ENCODE results near the gene ELFN2. TPM values are rescaled to one million over a fixed set of nuclear protein-coding genes. Genes with fewer than 3 reads are reported as not detected.

ELFN2 gene
- total RNA-seq, 2 experiments from 2014 or later: 0.63 to 1.8 TPM

DNA sequence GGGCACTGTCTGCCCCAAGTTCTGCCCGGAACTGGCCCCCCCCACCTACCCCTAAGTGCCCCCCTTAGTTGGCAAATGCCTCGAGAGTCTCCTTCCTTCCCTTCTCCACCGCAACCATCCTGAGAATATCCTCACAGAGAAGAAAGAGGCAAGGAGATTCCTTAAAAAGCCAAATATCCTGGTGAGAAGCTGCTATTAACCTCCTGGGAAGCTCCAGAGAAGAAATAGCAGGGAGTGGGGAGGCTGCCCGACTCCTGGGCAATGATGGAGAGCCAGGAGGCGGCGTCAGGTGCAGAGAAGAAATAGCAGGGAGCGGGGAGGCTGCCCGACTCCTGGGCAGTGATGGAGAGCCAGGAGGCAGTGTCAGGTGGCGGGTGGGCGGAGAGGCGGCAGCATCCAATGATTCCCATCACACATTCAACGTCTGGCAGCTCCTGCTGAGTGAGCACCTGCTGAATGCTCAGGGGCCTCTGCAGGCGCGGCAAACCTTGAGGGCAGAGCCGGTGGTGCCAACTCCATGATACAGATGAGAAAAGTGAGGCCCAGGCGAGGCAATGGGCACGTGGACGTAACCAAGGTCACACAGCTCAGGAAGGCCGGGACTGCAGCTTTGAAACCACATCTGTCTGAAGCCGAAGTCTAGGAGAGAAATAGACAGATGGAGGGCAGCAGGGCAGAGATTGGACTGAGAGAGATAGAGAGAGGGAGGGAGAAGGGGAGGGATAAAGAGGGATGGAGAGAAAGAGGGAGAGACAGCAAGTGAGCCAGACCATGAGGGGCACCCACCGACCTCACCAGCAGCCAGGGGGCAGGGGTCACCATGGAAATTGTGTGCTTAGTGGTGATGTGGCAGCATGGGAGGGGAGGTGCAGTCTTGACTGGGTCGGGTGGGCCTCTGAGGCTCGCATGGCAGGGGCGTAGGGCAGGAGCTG, 86.7 kb downstream of the ELFN2 start:
- no peaks in the 10 kb centered on the region for H3K4me1 ChIP-seq (ENCODE audit: insufficient read depth, low read length, poor library complexity, severe bottlenecking)
- H2AFZ ChIP-seq (ENCODE audit: low read length): no peak overlapping the region
- no peak for TF ChIP-seq EZH2phosphoT487 (IDR thresholded peaks at IDR 0.05; ENCODE audit: borderline replicate concordance, low read depth, low read length)
- TF ChIP-seq, protein P1, sequence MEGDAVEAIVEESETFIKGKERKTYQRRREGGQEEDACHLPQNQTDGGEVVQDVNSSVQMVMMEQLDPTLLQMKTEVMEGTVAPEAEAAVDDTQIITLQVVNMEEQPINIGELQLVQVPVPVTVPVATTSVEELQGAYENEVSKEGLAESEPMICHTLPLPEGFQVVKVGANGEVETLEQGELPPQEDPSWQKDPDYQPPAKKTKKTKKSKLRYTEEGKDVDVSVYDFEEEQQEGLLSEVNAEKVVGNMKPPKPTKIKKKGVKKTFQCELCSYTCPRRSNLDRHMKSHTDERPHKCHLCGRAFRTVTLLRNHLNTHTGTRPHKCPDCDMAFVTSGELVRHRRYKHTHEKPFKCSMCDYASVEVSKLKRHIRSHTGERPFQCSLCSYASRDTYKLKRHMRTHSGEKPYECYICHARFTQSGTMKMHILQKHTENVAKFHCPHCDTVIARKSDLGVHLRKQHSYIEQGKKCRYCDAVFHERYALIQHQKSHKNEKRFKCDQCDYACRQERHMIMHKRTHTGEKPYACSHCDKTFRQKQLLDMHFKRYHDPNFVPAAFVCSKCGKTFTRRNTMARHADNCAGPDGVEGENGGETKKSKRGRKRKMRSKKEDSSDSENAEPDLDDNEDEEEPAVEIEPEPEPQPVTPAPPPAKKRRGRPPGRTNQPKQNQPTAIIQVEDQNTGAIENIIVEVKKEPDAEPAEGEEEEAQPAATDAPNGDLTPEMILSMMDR (conservative IDR thresholded peaks at IDR 0.05; ENCODE audit: low read length): no peak
- POLR2A ChIA-PET: no interaction called here
- H3K9me3 ChIP-seq (ENCODE audit: low read length): no peaks in the 10 kb centered on the region
- no TSS peak for BruUV-seq (replicated peaks)
- intact Hi-C loops (cut with micrococcal nuclease; ENCODE audit: unreplicated experiment): no loop called here
- no peak overlapping the region for H3K27ac ChIP-seq (ENCODE audit: low read depth, low read length, poor library complexity, severe bottlenecking)
- no peak for DNase-seq (ENCODE audit: low spot score)
- CTCF ChIA-PET (ENCODE audit: unreplicated experiment): no interaction called here
- no peak overlapping the region for H3K4me2 ChIP-seq (ENCODE audit: low read length)
- H3K79me2 ChIP-seq (ENCODE audit: insufficient read depth, low read depth, low read length): no peaks in the 10 kb centered on the region
- no peaks in the 10 kb centered on the region for H3K36me3 ChIP-seq (ENCODE audit: insufficient read depth, low read length)
- no peaks in the 10 kb centered on the region for H4K20me1 ChIP-seq (ENCODE audit: insufficient read depth, low read length)
- no peaks in the 10 kb centered on the region for H3K9me2 ChIP-seq (ENCODE audit: insufficient read depth, low read length)
- H3K4me3 ChIP-seq (ENCODE audit: low read depth, low read length, poor library complexity, severe bottlenecking): no peak overlapping the region

DNA sequence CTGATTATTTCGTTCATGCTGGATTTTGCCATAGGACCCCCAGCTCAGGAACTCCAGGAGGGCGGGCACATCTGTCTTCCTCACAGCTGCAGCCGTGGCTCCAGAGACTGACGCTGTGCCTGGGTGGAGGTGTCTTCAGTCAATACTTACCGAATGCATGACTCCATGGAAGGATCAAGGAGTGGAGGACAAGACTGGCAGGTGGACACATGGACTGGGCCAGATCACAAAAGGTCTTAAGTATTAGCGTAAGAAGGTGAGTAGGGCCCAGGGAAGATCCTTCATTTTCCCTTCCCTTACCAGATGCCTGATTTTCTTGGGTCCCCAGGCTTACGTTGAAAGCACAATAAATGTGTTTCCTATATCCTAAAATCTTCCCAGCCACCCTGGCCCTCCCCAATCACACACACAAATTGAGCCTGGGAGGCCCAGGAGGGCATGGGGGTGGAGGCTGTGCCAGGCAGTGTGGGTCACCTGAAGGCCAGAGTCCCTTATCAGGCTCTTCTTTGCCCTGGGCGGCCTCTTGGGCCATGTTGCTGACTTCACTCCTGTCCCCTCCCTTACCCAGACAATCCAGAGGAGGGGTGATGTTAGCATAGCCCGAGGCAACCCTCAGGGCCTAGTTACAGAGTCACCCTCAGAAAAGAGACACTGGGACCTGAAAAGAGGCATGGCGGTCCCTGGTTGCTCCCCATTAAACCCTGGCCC, 88.6 kb downstream of the ELFN2 start:
- H2AFZ ChIP-seq (ENCODE audit: low read length): no peak overlapping the region
- ChIA-PET CTCF (ENCODE audit: unreplicated experiment) (interaction anchor here (0.6 kb wide), 1 partner anchor 13 kb away, joined by 3 read pairs; no protein-coding TSS in a partner anchor), POLR2A (no interaction called here)
- intact Hi-C loops (cut with micrococcal nuclease; ENCODE audit: unreplicated experiment): no loop called here
- no peaks in the 10 kb centered on the region for H3K9me3 ChIP-seq (ENCODE audit: low read length)
- DNase-seq (ENCODE audit: low spot score): no peak
- H4K20me1 ChIP-seq (ENCODE audit: insufficient read depth, low read length): no peaks in the 10 kb centered on the region
- TF ChIP-seq EZH2phosphoT487 (IDR thresholded peaks at IDR 0.05; ENCODE audit: borderline replicate concordance, low read depth, low read length): no peak
- TF ChIP-seq, protein P1 (conservative IDR thresholded peaks at IDR 0.05; ENCODE audit: low read length): no peak
- H3K79me2 ChIP-seq (ENCODE audit: insufficient read depth, low read depth, low read length): no peaks in the 10 kb centered on the region
- no peaks in the 10 kb centered on the region for H3K4me1 ChIP-seq (ENCODE audit: insufficient read depth, low read length, poor library complexity, severe bottlenecking)
- no peaks in the 10 kb centered on the region for H3K36me3 ChIP-seq (ENCODE audit: insufficient read depth, low read length)
- H3K4me2 ChIP-seq (ENCODE audit: low read length): no peak overlapping the region
- no peak overlapping the region for H3K4me3 ChIP-seq (ENCODE audit: low read depth, low read length, poor library complexity, severe bottlenecking)
- no peak overlapping the region for H3K27ac ChIP-seq (ENCODE audit: low read depth, low read length, poor library complexity, severe bottlenecking)
- no TSS peak for BruUV-seq (replicated peaks)
- no peaks in the 10 kb centered on the region for H3K9me2 ChIP-seq (ENCODE audit: insufficient read depth, low read length)

Data from OCI-LY7 (cell line).